GM21381 (cell line): ENCODE measurements around the gene CYP1A1.

Experiments
- ATAC-seq: cut with Tn5 transposase; IDR thresholded peaks from one replicate; pipeline ENCODE4 v1.9.1; 2021; ENCODE audit warnings: mild to moderate bottlenecking, moderate library complexity; ENCODE audit not compliant: unreplicated experiment

CYP1A1 gene

DNA sequence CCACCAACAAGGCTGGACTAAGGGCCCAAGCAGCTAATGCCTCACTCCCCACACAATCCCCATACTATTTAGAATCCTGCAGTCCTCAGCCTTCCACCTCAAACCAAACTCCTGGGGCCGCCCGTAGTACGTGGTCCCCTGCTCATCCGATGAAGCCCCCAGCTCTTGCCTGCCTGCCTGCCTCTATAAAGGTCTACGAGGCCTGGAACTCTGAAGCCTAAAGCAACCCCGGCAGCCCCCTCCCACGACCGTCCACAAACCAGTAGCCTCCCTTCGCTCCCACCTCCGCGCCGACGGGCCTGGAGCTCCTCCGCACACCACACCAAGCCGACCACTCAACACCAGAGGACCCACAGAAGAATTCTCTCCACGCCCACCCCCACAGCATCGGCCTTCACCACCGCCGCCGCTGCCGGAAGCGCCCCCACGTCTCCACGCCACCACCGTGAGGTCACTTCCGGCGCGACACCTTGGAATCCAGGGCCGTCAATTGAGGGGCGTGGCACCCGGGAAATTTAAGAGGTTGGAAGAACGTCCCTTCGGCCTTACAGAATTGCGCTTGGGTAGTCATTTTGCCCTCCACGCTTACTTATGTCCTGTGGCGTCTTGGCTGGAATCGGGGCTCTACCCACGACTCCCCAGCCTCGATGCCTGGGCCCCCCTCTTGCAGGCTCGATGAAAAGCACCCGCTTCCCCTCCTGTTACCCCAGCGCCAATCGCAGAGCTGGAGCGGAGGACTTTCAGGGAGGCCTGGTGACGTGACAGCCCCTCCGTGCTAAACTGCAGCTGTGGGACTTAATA lies 29.5 kb downstream of the CYP1A1 start, which contains the start of gene EDC3:
Gene EDC3, minus strand, starts transcription at position 428 of the 801 bp plus-strand sequence. CDS start 20,900 bp downstream, outside the sequence.
- ATAC-seq, result peak; percentile 86

DNA sequence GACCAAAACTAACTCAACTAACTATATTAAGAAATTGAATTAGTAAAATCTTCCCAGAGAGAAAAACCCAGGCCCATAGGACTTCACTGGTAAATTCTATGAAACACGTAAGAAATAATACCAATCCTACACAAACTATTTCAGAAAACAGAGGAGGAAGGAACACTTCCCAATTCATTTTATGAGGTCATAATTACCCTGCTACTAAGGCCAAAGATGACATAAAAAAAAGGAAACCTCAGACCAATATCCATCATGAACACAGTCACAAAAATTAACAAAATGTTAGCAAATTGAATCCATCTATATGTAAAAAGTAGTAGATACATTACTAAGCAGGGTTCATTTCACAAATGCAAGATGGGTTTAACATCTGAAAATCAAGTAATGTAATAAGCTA lies 33.0 kb downstream of the CYP1A1 start:
- no peak for ATAC-seq

DNA sequence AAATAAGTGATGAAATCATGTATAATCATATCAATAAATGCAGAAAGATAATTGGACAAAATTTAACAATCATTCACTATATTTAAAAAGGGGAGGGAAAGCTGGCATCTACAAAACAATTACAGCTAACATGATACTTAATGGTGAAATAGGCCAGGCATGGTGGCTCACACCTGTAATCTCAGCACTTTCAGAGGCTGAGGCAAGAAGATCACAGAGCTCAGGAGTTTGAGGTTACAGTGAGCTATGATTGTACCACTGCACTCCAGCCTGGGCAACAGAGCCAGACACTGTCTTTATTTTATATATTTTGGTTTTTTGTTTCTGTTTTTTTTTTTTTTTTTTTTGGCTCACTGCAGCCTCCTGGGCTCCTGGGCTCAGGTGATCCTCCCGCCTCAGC lies 41.6 kb downstream of the CYP1A1 start:
- no peak for ATAC-seq

GRCh38 chr15:74682954-74683353 lies 42.4 kb downstream of the CYP1A1 start:
- ATAC-seq, result no peak

DNA sequence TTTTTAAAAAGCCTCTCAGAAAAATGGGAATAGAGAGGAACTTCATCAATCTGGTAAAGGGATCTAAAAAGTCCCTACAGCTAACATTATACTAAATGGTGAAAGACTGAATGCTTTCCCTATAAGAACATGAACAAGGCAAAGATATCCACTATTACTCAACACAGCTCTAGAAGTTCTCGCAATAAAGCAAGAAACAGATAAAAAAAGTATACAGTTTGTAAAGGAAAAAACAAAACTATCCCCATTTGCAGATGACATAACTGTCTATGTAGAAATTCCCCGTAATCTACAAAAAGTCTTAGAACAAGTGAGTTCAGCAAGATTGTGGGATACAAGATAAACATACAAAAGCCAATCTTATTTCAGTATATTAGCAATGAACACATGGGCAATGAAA lies 44.9 kb downstream of the CYP1A1 start:
- no peak for ATAC-seq

GRCh38 chr15:74676801-74677200 lies 48.5 kb downstream of the CYP1A1 start:
- no peak for ATAC-seq

- no peak for ATAC-seq
Observed at GRCh38 chr15:74674161-74674560, 51.2 kb downstream of the CYP1A1 start.

DNA sequence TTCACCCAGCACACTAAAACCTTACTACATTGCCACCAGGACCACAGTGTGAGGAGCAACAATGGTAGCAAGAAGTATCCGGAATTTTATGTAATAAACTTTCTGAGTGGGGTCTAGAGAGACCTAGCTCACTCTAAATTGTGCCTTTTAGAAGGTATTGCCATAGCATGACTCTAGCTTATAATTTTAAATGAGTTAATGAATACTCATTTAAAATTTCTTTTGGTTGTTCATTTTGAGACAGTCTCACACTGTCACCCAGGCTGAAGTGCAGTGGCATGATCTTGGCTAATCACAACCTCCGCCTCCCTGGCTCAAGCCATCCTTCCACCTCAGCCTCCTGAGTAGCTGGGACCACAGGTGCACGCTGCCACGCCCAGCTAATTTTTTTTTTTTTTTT lies 55.7 kb downstream of the CYP1A1 start:
- ATAC-seq, result no peak
